ENCODE measurements around the gene TOLLIP. TPM values are rescaled to one million over a fixed set of nuclear protein-coding genes. Genes with fewer than 3 reads are reported as not detected.
A peak's percentile ranks its signal among the peaks of the same experiment; 100 is the strongest.

TOLLIP gene
- total and polyA plus RNA-seq, 2 donors = 10.9 to 25.4 TPM

- Histone ChIP-seq H3K4me1 (ENCODE audit: control insufficient read depth in 2 of 2, insufficient read depth in 2 of 2, low read length in 2 of 2) (peaks cover 10 to 11% of the 10 kb centered on the region in 2 donors), H3K27me3 (ENCODE audit: control insufficient read depth in 2 of 2, insufficient read depth in 1 of 2, low read length in 1 of 2) (peaks cover 10 to 48% of the 10 kb centered on the region in 2 donors), H3K9me3 (ENCODE audit: control insufficient read depth in 2 of 2, insufficient read depth in 1 of 2, low read length in 1 of 2) (peaks cover 2 to 4% of the 10 kb centered on the region in 2 donors), H3K36me3 (ENCODE audit: control insufficient read depth in 2 of 2, insufficient read depth in 2 of 2, low read length in 1 of 2) (no peaks in the 10 kb centered on the region), H3K4me3 (ENCODE audit: low read length in 2 of 2) (no peak overlapping the region), H3K27ac (ENCODE audit: low read depth in 1 of 2, low read length in 1 of 2) (no peak overlapping the region)
- 87% methylated on average over 33 of the region's 33 CpGs for WGBS
- DNase-seq (ENCODE audit: low read depth in 6 of 9, low spot score in 9 of 9) = no peak
Observed at GRCh38 chr11:1338201-1339065, 29.0 kb upstream of the TOLLIP start.

GRCh38 chr11:1337647-1338007 lies 28.2 kb upstream of the TOLLIP start:
- peaks cover 10 to 11% of the 10 kb centered on the region in 2 donors for H3K4me1 ChIP-seq (ENCODE audit: control insufficient read depth in 2 of 2, insufficient read depth in 2 of 2, low read length in 2 of 2)
- H3K9me3 ChIP-seq (ENCODE audit: control insufficient read depth in 2 of 2, insufficient read depth in 1 of 2, low read length in 1 of 2) = peaks cover 2 to 4% of the 10 kb centered on the region in 2 donors
- DNase-seq (ENCODE audit: low read depth in 6 of 9, low spot score in 9 of 9) = no peak
- no peak overlapping the region for H3K27ac ChIP-seq (ENCODE audit: low read depth in 1 of 2, low read length in 1 of 2)
- WGBS = 62% methylated on average over 25 of the region's 25 CpGs
- H3K4me3 ChIP-seq (ENCODE audit: low read length in 2 of 2) = no peak overlapping the region
- H3K36me3 ChIP-seq (ENCODE audit: control insufficient read depth in 2 of 2, insufficient read depth in 2 of 2, low read length in 1 of 2) = no peaks in the 10 kb centered on the region
- peaks cover 10 to 48% of the 10 kb centered on the region in 2 donors for H3K27me3 ChIP-seq (ENCODE audit: control insufficient read depth in 2 of 2, insufficient read depth in 1 of 2, low read length in 1 of 2)

GRCh38 chr11:1336836-1337646 lies 27.6 kb upstream of the TOLLIP start:
- Histone ChIP-seq H3K9me3 (ENCODE audit: control insufficient read depth in 2 of 2, insufficient read depth in 1 of 2, low read length in 1 of 2) (peaks cover 2 to 4% of the 10 kb centered on the region in 2 donors), H3K27ac (ENCODE audit: low read depth in 1 of 2, low read length in 1 of 2) (no peak overlapping the region), H3K4me3 (ENCODE audit: low read length in 2 of 2) (peak overlapping the region in 1 of 2 donors; percentile 23), H3K36me3 (ENCODE audit: control insufficient read depth in 2 of 2, insufficient read depth in 2 of 2, low read length in 1 of 2) (no peaks in the 10 kb centered on the region), H3K27me3 (ENCODE audit: control insufficient read depth in 2 of 2, insufficient read depth in 1 of 2, low read length in 1 of 2) (peaks cover 10 to 48% of the 10 kb centered on the region in 2 donors), H3K4me1 (ENCODE audit: control insufficient read depth in 2 of 2, insufficient read depth in 2 of 2, low read length in 2 of 2) (peaks cover 10 to 11% of the 10 kb centered on the region in 2 donors)
- 10% methylated on average over 93 of the region's 95 CpGs for WGBS
- peak in 3 of 9 donors; percentile 8 to 34 (median 17) for DNase-seq (ENCODE audit: low read depth in 6 of 9, low spot score in 9 of 9)

GRCh38 chr11:1335811-1336761 lies 26.7 kb upstream of the TOLLIP start:
- Histone ChIP-seq H3K27me3 (ENCODE audit: control insufficient read depth in 2 of 2, insufficient read depth in 1 of 2, low read length in 1 of 2) (peaks cover 10 to 48% of the 10 kb centered on the region in 2 donors), H3K36me3 (ENCODE audit: control insufficient read depth in 2 of 2, insufficient read depth in 2 of 2, low read length in 1 of 2) (no peaks in the 10 kb centered on the region), H3K9me3 (ENCODE audit: control insufficient read depth in 2 of 2, insufficient read depth in 1 of 2, low read length in 1 of 2) (peaks cover 2 to 4% of the 10 kb centered on the region in 2 donors), H3K27ac (ENCODE audit: low read depth in 1 of 2, low read length in 1 of 2) (peak overlapping the region in 1 of 2 donors; percentile 65), H3K4me3 (ENCODE audit: low read length in 2 of 2) (peak overlapping the region; percentile 38 to 53), H3K4me1 (ENCODE audit: control insufficient read depth in 2 of 2, insufficient read depth in 2 of 2, low read length in 2 of 2) (peaks cover 10 to 11% of the 10 kb centered on the region in 2 donors)
- 1% methylated on average over 63 of the region's 66 CpGs for WGBS
- peak in 7 of 9 donors; percentile 9 to 70 (median 42) for DNase-seq (ENCODE audit: low read depth in 6 of 9, low spot score in 9 of 9)

GRCh38 chr11:1335264-1335810 lies 25.9 kb upstream of the TOLLIP start:
- no peak for DNase-seq (ENCODE audit: low read depth in 6 of 9, low spot score in 9 of 9)
- Histone ChIP-seq H3K27me3 (ENCODE audit: control insufficient read depth in 2 of 2, insufficient read depth in 1 of 2, low read length in 1 of 2) (peaks cover 10 to 48% of the 10 kb centered on the region in 2 donors), H3K4me3 (ENCODE audit: low read length in 2 of 2) (peak overlapping the region in 1 of 2 donors; percentile 38), H3K9me3 (ENCODE audit: control insufficient read depth in 2 of 2, insufficient read depth in 1 of 2, low read length in 1 of 2) (peaks cover 2 to 4% of the 10 kb centered on the region in 2 donors), H3K4me1 (ENCODE audit: control insufficient read depth in 2 of 2, insufficient read depth in 2 of 2, low read length in 2 of 2) (peaks cover 10 to 11% of the 10 kb centered on the region in 2 donors), H3K27ac (ENCODE audit: low read depth in 1 of 2, low read length in 1 of 2) (no peak overlapping the region), H3K36me3 (ENCODE audit: control insufficient read depth in 2 of 2, insufficient read depth in 2 of 2, low read length in 1 of 2) (no peaks in the 10 kb centered on the region)
- WGBS = 70% methylated on average over 10 of the region's 10 CpGs

GRCh38 chr11:1333860-1334259 lies 24.4 kb upstream of the TOLLIP start:
- 97% methylated on average over 10 of the region's 10 CpGs for WGBS
- no peak overlapping the region for H3K4me3 ChIP-seq (ENCODE audit: low read length in 2 of 2)
- no peak for DNase-seq (ENCODE audit: low read depth in 6 of 9, low spot score in 9 of 9)

GRCh38 chr11:1333091-1333772 lies 23.8 kb upstream of the TOLLIP start:
- no peak overlapping the region for H3K4me3 ChIP-seq (ENCODE audit: low read length in 2 of 2)
- WGBS = 95% methylated on average over 10 of the region's 10 CpGs
- peaks cover 2 to 4% of the 10 kb centered on the region in 2 donors for H3K9me3 ChIP-seq (ENCODE audit: control insufficient read depth in 2 of 2, insufficient read depth in 1 of 2, low read length in 1 of 2)
- H3K27ac ChIP-seq (ENCODE audit: low read depth in 1 of 2, low read length in 1 of 2) = no peak overlapping the region
- peaks cover 10 to 11% of the 10 kb centered on the region in 2 donors for H3K4me1 ChIP-seq (ENCODE audit: control insufficient read depth in 2 of 2, insufficient read depth in 2 of 2, low read length in 2 of 2)
- H3K27me3 ChIP-seq (ENCODE audit: control insufficient read depth in 2 of 2, insufficient read depth in 1 of 2, low read length in 1 of 2) = peaks cover 10 to 35% of the 10 kb centered on the region in 2 donors
- no peaks in the 10 kb centered on the region for H3K36me3 ChIP-seq (ENCODE audit: control insufficient read depth in 2 of 2, insufficient read depth in 2 of 2, low read length in 1 of 2)
- DNase-seq (ENCODE audit: low read depth in 6 of 9, low spot score in 9 of 9) = no peak

More at GRCh38 chr11:1333860-1334259, 24.4 kb upstream of the TOLLIP start:
- no peaks in the 10 kb centered on the region for H3K36me3 ChIP-seq (ENCODE audit: control insufficient read depth in 2 of 2, insufficient read depth in 2 of 2, low read length in 1 of 2)
- peaks cover 10 to 40% of the 10 kb centered on the region in 2 donors for H3K27me3 ChIP-seq (ENCODE audit: control insufficient read depth in 2 of 2, insufficient read depth in 1 of 2, low read length in 1 of 2)
- peaks cover 10 to 11% of the 10 kb centered on the region in 2 donors for H3K4me1 ChIP-seq (ENCODE audit: control insufficient read depth in 2 of 2, insufficient read depth in 2 of 2, low read length in 2 of 2)
- no peak overlapping the region for H3K27ac ChIP-seq (ENCODE audit: low read depth in 1 of 2, low read length in 1 of 2)
- peaks cover 2 to 4% of the 10 kb centered on the region in 2 donors for H3K9me3 ChIP-seq (ENCODE audit: control insufficient read depth in 2 of 2, insufficient read depth in 1 of 2, low read length in 1 of 2)

- H3K36me3 ChIP-seq (ENCODE audit: control insufficient read depth in 2 of 2, insufficient read depth in 2 of 2, low read length in 1 of 2) = no peaks in the 10 kb centered on the region
- H3K4me1 ChIP-seq (ENCODE audit: control insufficient read depth in 2 of 2, insufficient read depth in 2 of 2, low read length in 2 of 2) = peaks cover 4% of the 10 kb centered on the region in 2 donors
- H3K27me3 ChIP-seq (ENCODE audit: control insufficient read depth in 2 of 2, insufficient read depth in 1 of 2, low read length in 1 of 2) = peaks cover 2 to 9% of the 10 kb centered on the region in 2 donors
- peaks cover 0 to 4% of the 10 kb centered on the region in 2 donors for H3K9me3 ChIP-seq (ENCODE audit: control insufficient read depth in 2 of 2, insufficient read depth in 1 of 2, low read length in 1 of 2)
- no peak for DNase-seq (ENCODE audit: low read depth in 6 of 9, low spot score in 9 of 9)
- WGBS = 93% methylated on average over 6 of the region's 6 CpGs
- H3K27ac ChIP-seq (ENCODE audit: low read depth in 1 of 2, low read length in 1 of 2) = no peak overlapping the region
- H3K4me3 ChIP-seq (ENCODE audit: low read length in 2 of 2) = no peak overlapping the region
Observed at GRCh38 chr11:1330473-1330872, 21.0 kb upstream of the TOLLIP start.
